HEK293T (cell line): ENCODE measurements around the gene GNAT3.

Source experiments
- ARNT ChIP-seq: fragments of 450-650 bp; IDR thresholded peaks from 2 replicates; pipeline ENCODE4 v1.6.1; 2017; ENCODE audit warnings: mild to moderate bottlenecking
- FOXK2 ChIP-seq: fragments of 450-650 bp; IDR thresholded peaks from 2 replicates; pipeline ENCODE4 v1.6.1; 2016; ENCODE audit warnings: mild to moderate bottlenecking
- FOXM1 ChIP-seq: fragments of 450-650 bp; IDR thresholded peaks from 2 replicates; pipeline ENCODE4 v1.6.1; 2017; ENCODE audit warnings: mild to moderate bottlenecking, borderline replicate concordance
- HDGF ChIP-seq: fragments of 450-650 bp; IDR thresholded peaks from 2 replicates; pipeline ENCODE4 v1.6.1; 2017; ENCODE audit warnings: antibody characterized with exemption, borderline replicate concordance
- L3MBTL2 ChIP-seq: fragments of 450-650 bp; conservative IDR thresholded peaks from 2 replicates; pipeline ENCODE4 v1.6.1; 2016; ENCODE audit warnings: mild to moderate bottlenecking
- ZNF384 ChIP-seq: fragments of 450-650 bp; IDR thresholded peaks from 2 replicates; pipeline ENCODE4 v1.6.1; 2016

DNA sequence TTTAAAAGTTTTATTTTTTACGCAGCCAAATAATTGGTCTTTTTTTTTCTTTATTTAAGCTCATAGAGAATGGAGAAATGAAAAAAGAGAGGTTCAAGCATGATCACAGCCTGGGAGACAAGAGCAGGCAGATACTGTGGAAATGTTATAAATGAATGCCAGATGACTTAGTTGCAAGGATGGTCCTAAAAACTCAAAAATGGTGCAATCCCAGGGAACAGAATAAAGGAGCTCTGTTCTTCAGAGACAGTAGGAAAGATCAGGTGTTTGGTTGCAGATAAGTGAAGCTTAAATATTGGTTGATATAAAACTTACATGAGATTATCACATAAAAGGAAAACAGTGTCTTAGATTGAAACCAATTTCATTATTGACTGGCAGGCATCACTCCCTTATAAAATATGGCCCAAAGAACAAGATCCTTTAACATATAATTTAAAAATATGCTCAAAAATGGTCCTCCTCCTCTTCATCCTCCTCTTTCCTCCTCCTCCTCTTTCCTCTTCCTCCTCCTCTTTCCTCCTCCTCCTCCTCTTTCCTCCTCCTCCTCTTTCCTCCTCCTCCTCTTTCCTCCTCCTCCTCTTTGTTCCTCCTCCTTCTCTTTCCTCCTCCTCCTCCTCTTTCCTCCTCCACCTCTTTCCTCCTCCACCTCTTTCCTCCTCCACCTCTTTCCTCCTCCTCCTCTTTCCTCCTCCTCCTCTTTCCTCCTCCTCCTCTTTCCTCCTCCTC is 18.6 kb downstream of the GNAT3 start:
- TF ChIP-seq ZNF384 (no peak), FOXM1 (no peak), ARNT (no peak), L3MBTL2 (no peak), HDGF (no peak), FOXK2 (no peak)
